ENCODE results near the gene ZNF211. TPM values are rescaled to one million over a fixed set of nuclear protein-coding genes. Genes with fewer than 3 reads are reported as not detected.

The ZNF211 gene
- total RNA-seq, 1 donor from 2014 or later, result 12.6 TPM

- Mint-ChIP-seq H3K9me3 (ENCODE audit: low read depth) (no peaks in the 10 kb centered on the region), H3K4me1 (ENCODE audit: low read depth) (peaks cover 5% of the 10 kb centered on the region), H3K27ac (ENCODE audit: unreplicated experiment) (no peak within 1 kb of the TSS), H3K4me3 (ENCODE audit: unreplicated experiment) (no peak within 1 kb of the TSS), H3K36me3 (ENCODE audit: low read depth) (no peaks in the 10 kb centered on the region), H3K27me3 (ENCODE audit: low read depth) (peaks cover 5% of the 10 kb centered on the region)
- TF ChIP-seq CTCF (IDR thresholded peaks at IDR 0.05), result no peak
- DNase-seq (ENCODE audit: low spot score), result no peak
Measured at GRCh38 chr19:57668635-57669034, 35.7 kb downstream of the ZNF211 start, which contains the start of gene ZSCAN4. ZSCAN4 (plus strand) TSS chr19:57668935; CDS start chr19:57676146, 7,211 bp downstream.

- peaks cover 5% of the 10 kb centered on the region for H3K27me3 Mint-ChIP-seq (ENCODE audit: low read depth)
- H3K4me3 Mint-ChIP-seq (ENCODE audit: unreplicated experiment), result no peak overlapping the region
- no peak for DNase-seq (ENCODE audit: low spot score)
- no peak for TF ChIP-seq CTCF (IDR thresholded peaks at IDR 0.05)
- no peaks in the 10 kb centered on the region for H3K9me3 Mint-ChIP-seq (ENCODE audit: low read depth)
- H3K27ac Mint-ChIP-seq (ENCODE audit: unreplicated experiment), result no peak overlapping the region
- peaks cover 4% of the 10 kb centered on the region for H3K4me1 Mint-ChIP-seq (ENCODE audit: low read depth)
- H3K36me3 Mint-ChIP-seq (ENCODE audit: low read depth), result no peaks in the 10 kb centered on the region
Measured at GRCh38 chr19:57671124-57671895, 38.3 kb downstream of the ZNF211 start.

- Mint-ChIP-seq H3K4me3 (ENCODE audit: unreplicated experiment) (no peak overlapping the region), H3K27ac (ENCODE audit: unreplicated experiment) (no peak overlapping the region)
- TF ChIP-seq CTCF (IDR thresholded peaks at IDR 0.05), result no peak
Measured at GRCh38 chr19:57672466-57672865, 39.5 kb downstream of the ZNF211 start.

GRCh38 chr19:57675881-57676280 lies 42.9 kb downstream of the ZNF211 start:
- no peak for DNase-seq (ENCODE audit: low spot score)
- no peaks in the 10 kb centered on the region for H3K36me3 Mint-ChIP-seq (ENCODE audit: low read depth)

More at GRCh38 chr19:57672466-57672865, 39.5 kb downstream of the ZNF211 start:
- H3K36me3 Mint-ChIP-seq (ENCODE audit: low read depth), result no peaks in the 10 kb centered on the region
- DNase-seq (ENCODE audit: low spot score), result no peak
- H3K4me1 Mint-ChIP-seq (ENCODE audit: low read depth), result peaks cover 5% of the 10 kb centered on the region
- peaks cover 2% of the 10 kb centered on the region for H3K9me3 Mint-ChIP-seq (ENCODE audit: low read depth)
- peaks cover 5% of the 10 kb centered on the region for H3K27me3 Mint-ChIP-seq (ENCODE audit: low read depth)

More at GRCh38 chr19:57675881-57676280, 42.9 kb downstream of the ZNF211 start:
- no peak for TF ChIP-seq CTCF (IDR thresholded peaks at IDR 0.05)
- Mint-ChIP-seq H3K4me1 (ENCODE audit: low read depth) (peaks cover 5% of the 10 kb centered on the region), H3K27me3 (ENCODE audit: low read depth) (peaks cover 8% of the 10 kb centered on the region), H3K9me3 (ENCODE audit: low read depth) (peaks cover 2% of the 10 kb centered on the region), H3K27ac (ENCODE audit: unreplicated experiment) (no peak overlapping the region), H3K4me3 (ENCODE audit: unreplicated experiment) (no peak overlapping the region)
